ENCODE data around the gene EPHB4.
"Not testable (repeated sequence)": the region's sequence is repeated elsewhere in the genome, so short reads cannot be mapped to it uniquely, and the experiment has no call there.

The EPHB4 gene

DNA sequence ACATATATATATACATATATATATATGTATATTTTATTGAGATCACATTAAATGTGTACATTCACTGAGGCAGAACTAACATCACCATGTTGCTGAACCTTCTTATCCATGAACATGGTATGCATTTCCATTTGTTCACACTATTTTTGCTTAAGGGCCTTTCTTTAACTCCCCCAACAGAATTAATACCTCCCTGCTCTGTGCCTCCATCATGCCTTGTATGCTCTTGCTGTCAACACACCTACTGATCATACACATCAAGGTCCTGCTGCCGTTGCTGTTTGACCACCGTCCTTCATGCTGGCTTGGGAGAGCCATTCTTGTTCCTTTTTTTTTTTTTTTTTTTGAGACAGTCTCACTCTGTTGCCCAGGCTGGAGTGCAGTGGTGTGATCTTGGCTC is 43.5 kb downstream of the EPHB4 start:
- no peak for DNase-seq

DNA sequence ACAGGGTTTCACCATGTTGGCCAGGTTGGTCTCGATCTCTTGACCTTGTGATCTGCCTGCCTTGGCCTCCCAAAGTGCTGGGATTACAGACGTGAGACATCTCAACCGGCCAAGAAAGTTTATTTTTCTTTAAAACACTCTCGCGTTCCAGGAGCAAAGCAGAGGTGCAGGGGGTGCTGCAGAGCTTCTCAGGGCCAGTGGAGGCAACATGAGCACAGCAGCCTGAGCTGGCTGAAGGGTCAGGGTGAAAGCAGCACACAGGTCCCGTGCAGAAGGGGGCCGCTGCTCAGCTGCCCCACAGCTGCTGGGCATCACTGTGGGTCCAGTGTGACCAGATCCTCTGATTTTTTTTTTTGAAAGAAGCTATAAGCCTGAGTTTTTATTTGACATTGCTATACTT is 46.1 kb downstream of the EPHB4 start:
- no peak for DNase-seq

DNA sequence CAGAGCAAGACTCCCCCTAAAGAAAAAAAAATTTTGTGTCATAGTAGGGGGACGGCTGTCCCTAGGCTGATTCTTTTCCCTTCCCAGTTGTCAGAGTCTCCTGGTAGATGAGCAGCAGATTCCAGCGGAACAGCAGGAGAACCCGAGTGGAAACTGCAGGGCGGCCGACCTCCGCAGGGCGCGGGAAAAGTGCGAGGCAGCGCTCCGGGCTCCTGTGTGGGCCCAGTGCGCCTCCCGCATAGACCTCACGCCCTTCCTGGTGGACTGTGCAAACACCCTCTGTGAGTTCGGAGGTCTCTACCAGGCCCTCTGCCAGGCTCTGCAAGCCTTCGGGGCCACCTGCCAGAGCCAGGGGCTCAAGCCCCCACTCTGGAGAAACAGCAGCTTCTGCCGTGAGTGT is 48.0 kb downstream of the EPHB4 start:
- no peak for DNase-seq

DNA sequence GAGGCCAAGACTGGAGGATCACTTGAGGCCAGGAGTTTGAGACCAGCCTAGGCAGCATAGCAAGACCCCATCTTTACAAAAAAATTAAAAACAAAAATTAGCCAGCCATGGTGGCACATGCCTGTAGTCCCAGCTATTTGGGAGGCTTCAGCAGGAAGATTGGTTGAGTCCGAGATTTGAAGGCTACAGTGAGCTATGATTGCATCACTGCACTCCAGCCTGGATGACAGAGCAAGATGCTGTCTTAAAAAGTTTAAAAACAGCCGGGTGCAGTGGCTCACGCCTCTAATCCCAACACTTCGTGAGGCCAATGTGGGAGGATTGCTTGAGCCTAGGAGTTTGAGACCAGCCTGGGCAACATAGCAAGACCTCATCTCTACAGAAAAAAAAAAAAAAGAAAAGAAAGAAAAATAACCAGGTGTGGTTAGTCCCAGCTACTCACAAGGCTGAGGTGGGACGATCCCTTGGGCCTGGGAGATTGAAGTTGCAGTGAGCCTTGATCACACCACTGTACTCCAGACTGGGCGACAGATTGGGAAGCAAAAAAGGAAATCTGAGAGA is 49.2 kb downstream of the EPHB4 start:
- DNase-seq: no peak

DNA sequence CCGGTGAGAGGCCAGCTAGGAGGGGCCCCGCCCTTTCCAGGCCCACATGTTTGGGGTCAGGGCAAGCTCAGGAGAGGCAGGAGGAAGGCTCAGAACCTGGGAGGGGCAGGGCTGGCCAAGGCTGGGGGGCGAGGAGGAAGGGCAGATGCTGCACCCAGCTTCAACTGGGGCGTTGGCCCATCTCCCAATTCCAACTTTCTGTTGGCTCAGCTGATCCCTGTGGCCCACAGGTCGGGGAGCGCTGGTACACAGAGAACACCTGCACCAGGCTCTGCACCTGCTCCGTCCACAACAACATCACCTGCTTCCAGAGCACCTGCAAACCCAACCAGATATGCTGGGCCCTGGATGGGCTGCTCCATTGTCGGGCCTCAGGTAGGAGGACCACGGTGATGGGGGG is 53.8 kb downstream of the EPHB4 start:
- no peak for DNase-seq

DNA sequence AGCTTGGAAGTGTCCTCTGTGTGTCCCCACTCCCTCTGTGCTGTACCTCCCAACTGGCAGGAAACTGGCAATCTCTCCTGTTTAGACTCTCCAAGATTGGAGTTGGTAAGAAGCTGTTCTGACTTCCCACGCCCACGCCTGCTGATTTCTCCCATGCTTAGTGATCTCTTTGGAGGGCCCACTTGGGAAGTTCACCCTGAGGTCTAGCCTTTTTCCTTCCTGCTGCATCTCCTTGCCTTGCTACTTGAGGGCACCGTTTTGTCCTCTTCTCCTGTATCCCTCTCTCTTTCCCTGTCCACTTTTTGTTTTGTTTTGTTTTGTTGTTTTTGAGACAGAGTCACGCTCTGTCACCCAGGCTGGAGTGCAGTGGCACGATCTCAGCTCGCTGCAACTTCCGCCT is 58.5 kb downstream of the EPHB4 start:
- DNase-seq: no peak

DNA sequence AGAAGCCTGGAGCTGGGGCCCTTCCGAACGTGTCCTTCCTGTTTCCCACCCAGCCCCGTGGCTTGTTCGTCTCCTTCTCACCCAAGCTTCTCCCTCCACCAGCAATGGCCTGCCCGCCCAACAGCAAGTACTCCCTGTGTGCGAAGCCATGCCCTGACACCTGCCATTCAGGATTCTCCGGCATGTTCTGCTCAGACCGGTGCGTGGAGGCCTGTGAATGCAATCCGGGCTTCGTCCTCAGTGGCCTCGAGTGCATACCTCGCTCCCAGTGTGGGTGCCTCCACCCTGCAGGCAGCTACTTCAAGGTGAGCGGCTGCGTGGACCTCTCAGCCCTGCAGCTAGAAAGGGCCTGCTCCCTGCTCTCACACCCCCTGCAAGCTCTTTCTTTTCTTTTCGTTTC is 62.1 kb downstream of the EPHB4 start:
- DNase-seq: no peak

DNA sequence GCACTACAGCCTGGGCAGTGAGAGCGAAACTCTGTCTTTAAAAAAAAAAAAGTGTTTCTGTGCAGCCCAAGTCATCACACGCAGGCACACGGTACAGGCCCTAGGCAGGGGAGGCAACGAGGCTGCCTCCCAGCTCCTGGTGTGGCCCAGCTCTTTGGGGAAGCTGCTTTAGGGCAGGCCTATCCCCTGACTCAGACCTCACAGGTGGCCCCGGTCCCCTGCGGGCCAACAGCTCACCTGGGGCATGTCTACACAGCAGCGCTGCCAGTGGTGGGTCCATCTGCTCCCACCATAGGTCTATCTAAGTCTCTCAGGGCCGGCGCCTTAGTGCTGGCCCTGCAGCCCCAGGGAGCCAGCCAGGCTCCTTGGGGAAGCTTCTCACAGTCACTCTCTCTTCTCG is 62.5 kb downstream of the EPHB4 start:
- DNase-seq: no peak

DNA sequence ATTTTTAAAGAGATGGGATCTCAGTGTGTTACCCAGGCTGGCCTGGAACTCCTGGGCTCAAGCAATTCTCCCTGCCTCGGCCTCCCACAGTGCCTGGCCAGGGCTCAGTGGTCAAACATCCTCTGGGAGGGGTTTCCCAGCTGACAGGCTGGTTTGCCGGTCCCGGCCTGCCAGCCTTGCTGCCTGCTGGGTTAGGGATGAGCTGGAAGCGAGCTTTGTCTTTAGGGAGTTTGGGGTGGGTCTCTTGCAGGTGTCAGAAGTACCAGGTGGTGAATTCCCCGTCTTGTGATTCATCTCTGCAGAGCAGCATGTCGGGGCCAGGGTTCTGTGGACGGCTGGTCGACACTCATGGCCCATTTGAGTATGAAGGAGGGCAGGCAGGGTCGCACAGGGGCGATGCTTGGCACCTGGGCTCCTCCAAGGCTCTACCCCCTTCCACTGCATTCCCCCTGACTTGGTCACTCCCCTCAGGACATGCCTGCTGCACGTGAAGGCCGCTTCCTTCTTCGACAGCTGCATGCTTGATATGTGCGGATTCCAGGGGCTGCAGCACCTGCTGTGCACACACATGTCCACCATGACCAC is 63.7 kb downstream of the EPHB4 start:
- no peak for DNase-seq

DNA sequence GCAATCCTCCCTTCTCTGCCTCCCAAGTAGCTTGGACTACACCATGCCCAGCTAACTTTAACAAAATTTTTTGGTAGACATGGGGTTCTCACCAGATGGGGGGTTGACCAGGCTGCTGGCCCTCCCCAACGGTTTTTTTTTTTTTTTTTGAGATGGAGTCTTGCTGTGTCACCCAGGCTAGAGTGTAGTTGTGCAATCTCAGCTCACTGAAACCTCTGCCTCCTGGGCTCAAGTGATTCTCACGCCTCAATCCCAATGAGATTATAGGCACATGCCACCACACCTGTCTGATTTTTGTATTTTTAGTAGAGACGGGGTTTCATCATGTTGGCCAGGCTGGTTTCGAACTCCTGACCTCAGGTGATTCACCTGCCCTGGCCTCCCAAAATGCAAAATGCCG is 64.5 kb downstream of the EPHB4 start:
- DNase-seq: not testable (repeated sequence)

DNA sequence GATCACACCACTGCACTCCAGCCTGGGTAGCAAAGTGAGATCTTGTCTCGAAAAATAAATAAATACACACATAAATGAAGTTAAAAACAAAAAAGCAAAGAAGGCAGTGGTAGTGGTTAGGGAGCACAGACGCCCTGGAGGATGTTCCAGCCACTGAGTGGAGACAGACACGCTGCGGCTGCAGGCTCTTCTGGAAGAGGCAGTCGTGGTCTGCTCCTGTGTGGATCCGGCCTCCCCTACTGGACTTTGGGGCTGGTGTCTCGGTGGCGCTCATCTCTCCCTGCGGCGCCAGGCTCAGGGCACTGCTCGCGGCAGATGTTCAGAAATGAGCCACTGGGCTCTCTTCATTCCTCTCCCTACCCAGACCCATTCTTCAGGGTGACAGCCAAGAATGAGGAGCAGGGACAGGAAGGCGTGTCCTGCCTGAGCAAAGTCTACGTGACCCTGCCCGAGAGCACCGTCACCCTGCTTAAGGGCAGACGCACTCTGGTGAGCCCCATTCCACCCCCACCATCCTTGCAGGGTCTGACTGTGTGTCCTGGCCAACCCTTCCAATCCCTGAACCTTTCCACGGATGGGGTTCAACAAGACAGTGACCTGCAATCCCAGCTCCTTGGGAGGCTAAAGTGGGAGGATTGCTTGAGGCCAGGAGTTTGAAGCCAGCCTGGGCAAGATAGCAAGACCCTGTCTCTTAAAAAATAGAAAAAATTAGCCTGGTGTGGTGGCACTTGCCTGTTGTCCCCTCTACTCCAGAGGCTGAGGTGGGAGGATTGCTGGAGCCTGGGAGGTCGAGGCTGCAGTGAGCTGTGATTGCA is 67.8 kb downstream of the EPHB4 start:
- no peak for DNase-seq

DNA sequence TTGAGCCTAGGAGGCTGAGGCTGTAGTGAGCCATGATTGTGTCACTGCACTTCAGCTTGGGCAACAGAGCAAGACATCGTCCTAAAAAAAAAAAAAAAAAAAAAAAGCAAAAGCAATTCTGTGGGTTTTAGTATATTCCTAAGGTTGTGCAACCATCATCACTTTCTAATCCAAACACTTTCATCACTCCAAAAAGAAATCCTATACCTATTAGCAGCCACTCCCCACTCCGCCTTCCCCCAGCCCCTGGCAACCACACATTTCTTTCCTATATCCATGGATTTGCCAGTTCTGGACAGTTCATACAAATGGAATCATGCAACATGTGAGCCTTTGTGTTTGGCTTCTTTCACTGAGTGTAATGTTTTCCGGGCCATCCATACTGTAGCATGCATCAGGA is 73.6 kb downstream of the EPHB4 start:
- no peak for DNase-seq

DNA sequence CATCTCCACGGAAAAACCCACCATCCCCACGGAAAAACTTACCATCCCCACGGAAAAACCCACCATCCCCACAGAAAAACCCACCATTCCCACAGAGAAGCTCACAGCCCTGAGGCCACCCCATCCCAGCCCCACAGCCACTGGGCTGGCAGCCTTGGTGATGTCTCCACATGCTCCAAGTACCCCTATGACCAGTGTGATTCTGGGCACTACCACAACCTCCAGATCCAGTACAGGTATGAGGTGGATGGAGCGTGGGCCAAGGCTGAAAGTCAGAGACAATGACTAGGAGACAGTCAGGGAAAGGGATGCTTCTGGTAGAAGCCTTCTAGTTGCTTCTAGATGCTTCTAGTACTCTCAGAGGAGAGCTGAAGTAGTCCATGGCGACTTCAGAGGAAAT is 74.3 kb downstream of the EPHB4 start:
- no peak for DNase-seq
